ENCODE results near the gene HNF4A.

HNF4A gene

DNA sequence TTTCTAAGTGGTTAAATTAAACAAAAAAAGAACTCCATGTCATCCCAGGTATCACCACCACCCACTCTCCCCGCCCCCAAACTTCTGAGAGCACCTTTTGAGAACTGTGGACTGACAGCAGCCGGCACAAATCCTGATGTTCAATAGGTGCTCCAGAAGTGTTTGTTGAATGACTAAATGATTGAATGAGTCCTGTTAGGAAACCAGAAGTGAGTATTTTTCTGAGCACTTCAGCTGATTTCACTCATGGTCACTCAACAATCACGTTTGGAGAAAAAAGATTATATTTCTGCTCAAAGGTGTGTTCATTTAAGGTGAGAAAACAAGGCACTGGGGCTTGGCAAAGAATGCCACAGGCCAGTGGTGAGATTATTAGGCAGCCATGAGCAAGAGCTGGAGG lies 6.2 kb upstream of the HNF4A start:
- Histone ChIP-seq H3K4me3 (ENCODE audit: low read depth in 1 of 2, low read length in 2 of 2) (no peak overlapping the region), H3K9ac (ENCODE audit: low read length) (no peak overlapping the region), H3K36me3 (ENCODE audit: insufficient read depth, low read length) (no peaks in the 10 kb centered on the region), H3K27me3 (ENCODE audit: control insufficient read depth in 1 of 2, insufficient read depth in 2 of 2, low read length in 2 of 2) (no peaks in the 10 kb centered on the region), H3K4me1 (ENCODE audit: insufficient read depth, low read length) (no peaks in the 10 kb centered on the region), H3K9me3 (ENCODE audit: low read length) (no peaks in the 10 kb centered on the region), H3K27ac (ENCODE audit: low read depth, low read length) (no peak overlapping the region)

DNA sequence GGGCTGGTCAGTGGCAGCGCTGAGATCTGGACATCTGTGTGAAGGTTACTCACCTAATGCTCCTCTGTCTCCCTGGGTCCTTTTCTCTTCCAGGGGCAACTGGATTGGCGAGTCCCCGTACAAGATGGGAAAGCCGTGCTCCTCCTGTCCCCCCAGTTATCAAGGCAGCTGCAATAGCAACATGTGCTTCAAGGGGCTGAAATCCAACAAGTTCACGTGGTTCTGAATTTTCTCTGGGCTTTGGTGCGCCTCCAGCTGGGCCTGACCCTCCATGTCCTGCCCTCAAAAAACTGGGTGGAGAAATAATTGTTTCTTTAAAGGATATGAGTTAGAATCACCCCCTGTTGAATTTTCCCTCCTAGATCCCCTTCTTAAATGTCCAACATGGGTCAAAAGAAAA lies 4.9 kb upstream of the HNF4A start:
- H3K9ac ChIP-seq (ENCODE audit: low read length), result no peak overlapping the region
- no peaks in the 10 kb centered on the region for H3K9me3 ChIP-seq (ENCODE audit: low read length)
- no peak overlapping the region for H3K27ac ChIP-seq (ENCODE audit: low read depth, low read length)

DNA sequence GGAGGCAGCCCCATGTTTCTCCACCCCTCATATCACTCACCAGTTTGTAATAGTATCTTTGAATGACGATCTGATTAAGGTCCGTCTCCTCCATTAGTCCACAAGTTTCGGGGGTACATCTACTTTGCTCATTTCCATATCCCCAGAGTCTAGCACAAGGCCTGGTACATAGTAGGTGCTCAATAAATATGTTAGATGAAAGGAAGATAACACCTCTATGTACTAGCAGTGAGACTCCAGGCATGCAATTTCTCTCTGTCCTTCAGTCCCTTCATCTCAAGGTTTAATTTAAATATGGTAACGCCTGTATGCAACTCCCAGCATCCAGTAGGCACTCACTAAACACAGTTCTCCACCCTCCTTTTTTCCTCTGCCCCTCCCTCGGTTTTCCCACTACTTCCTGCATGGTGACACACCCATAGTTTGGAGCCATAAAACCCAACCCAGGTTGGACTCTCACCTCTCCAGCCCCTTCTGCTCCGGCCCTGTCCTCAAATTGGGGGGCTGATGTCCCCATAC lies 461 bp upstream of the HNF4A start:
- H3K27ac ChIP-seq (ENCODE audit: low read depth, low read length), result no peak overlapping the region
- no peaks in the 10 kb centered on the region for H3K36me3 ChIP-seq (ENCODE audit: insufficient read depth, low read length)
- H3K4me3 ChIP-seq (ENCODE audit: low read depth in 1 of 2, low read length in 2 of 2), result no peak overlapping the region
- H3K9me3 ChIP-seq (ENCODE audit: low read length), result no peaks in the 10 kb centered on the region
- H3K9ac ChIP-seq (ENCODE audit: low read length), result no peak overlapping the region
- no peaks in the 10 kb centered on the region for H3K27me3 ChIP-seq (ENCODE audit: control insufficient read depth in 1 of 2, insufficient read depth in 2 of 2, low read length in 2 of 2)
- no peaks in the 10 kb centered on the region for H3K4me1 ChIP-seq (ENCODE audit: insufficient read depth, low read length)

More for the DNA sequence above, 4.9 kb upstream of the HNF4A start:
- Histone ChIP-seq H3K4me1 (ENCODE audit: insufficient read depth, low read length) (no peaks in the 10 kb centered on the region), H3K27me3 (ENCODE audit: control insufficient read depth in 1 of 2, insufficient read depth in 2 of 2, low read length in 2 of 2) (no peaks in the 10 kb centered on the region), H3K36me3 (ENCODE audit: insufficient read depth, low read length) (no peaks in the 10 kb centered on the region), H3K4me3 (ENCODE audit: low read depth in 1 of 2, low read length in 2 of 2) (no peak overlapping the region)

DNA sequence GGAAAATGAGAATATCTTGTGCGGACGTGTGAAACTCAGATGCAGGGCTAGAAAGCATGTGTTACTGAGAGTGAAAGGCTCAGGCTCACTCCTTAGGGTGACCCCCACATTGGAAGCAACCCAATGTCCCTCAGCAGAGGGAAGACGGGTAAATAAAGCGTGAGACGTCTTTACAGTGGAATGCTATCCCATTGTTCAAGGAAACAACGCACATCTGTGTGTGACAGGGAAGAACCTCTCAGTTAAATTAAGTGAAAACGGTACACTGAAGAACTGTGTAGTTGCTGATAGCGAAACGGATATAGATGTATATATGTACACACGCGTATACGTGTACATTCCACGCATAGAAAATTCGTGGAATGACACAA lies 839 bp downstream of the HNF4A start:
- H3K9ac ChIP-seq (ENCODE audit: low read length), result no peak overlapping the region
- no peaks in the 10 kb centered on the region for H3K36me3 ChIP-seq (ENCODE audit: insufficient read depth, low read length)
- no peaks in the 10 kb centered on the region for H3K9me3 ChIP-seq (ENCODE audit: low read length)
- no peak overlapping the region for H3K27ac ChIP-seq (ENCODE audit: low read depth, low read length)
- H3K4me1 ChIP-seq (ENCODE audit: insufficient read depth, low read length), result no peaks in the 10 kb centered on the region
- H3K27me3 ChIP-seq (ENCODE audit: control insufficient read depth in 1 of 2, insufficient read depth in 2 of 2, low read length in 2 of 2), result no peaks in the 10 kb centered on the region
- no peak overlapping the region for H3K4me3 ChIP-seq (ENCODE audit: low read depth in 1 of 2, low read length in 2 of 2)

DNA sequence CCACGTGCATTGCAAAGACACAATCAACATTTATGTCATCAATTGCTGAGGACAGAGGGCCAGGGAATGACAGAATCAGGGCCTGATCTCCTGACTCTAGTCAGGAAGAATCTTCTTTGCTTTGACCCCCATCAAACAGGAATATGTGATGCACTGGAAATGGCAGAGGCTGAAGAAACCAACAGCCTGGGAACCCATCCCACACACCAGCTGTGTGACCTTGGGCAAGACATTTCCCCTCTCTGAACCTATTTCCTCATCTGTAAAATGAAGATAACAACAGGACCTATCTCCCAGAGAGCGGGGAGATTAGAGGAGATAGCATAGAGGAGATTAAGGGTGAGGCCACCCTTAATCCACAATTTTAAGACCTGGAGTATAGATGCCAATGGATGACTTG lies 1.5 kb downstream of the HNF4A start:
- Histone ChIP-seq H3K9ac (ENCODE audit: low read length) (no peak overlapping the region), H3K4me1 (ENCODE audit: insufficient read depth, low read length) (no peaks in the 10 kb centered on the region), H3K27me3 (ENCODE audit: control insufficient read depth in 1 of 2, insufficient read depth in 2 of 2, low read length in 2 of 2) (no peaks in the 10 kb centered on the region), H3K36me3 (ENCODE audit: insufficient read depth, low read length) (no peaks in the 10 kb centered on the region), H3K4me3 (ENCODE audit: low read depth in 1 of 2, low read length in 2 of 2) (no peak overlapping the region), H3K9me3 (ENCODE audit: low read length) (no peaks in the 10 kb centered on the region), H3K27ac (ENCODE audit: low read depth, low read length) (no peak overlapping the region)

DNA sequence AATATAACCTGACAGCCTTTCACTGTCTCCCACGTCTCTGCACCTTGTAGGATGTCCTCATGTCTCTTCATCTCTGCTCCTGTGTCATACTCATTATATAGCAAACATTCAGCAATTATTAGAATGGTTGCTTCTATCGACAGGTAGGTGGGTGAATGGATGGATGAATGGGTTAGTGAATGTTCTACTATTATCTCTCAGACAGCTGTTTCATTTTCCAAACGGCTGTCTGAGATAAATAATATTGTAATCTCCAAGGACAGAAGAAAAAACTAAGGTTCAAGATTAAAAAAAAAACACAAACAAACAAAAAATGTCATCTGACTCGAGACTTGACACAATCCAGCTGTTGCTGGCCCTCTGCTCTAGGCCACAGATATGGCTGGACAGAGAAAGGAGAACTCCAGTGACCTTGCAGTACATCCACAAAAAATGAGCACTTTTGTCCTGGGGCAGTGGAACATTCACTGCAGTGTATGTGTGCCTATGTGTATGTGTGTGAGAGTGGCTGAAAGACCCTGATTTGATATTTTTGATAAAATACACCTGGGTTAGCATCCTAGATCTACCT lies 2.1 kb downstream of the HNF4A start:
- H3K36me3 ChIP-seq (ENCODE audit: insufficient read depth, low read length), result no peaks in the 10 kb centered on the region
- no peaks in the 10 kb centered on the region for H3K27me3 ChIP-seq (ENCODE audit: control insufficient read depth in 1 of 2, insufficient read depth in 2 of 2, low read length in 2 of 2)
- H3K9me3 ChIP-seq (ENCODE audit: low read length), result no peaks in the 10 kb centered on the region
- no peaks in the 10 kb centered on the region for H3K4me1 ChIP-seq (ENCODE audit: insufficient read depth, low read length)
- no peak overlapping the region for H3K27ac ChIP-seq (ENCODE audit: low read depth, low read length)
- H3K9ac ChIP-seq (ENCODE audit: low read length), result no peak overlapping the region
- no peak overlapping the region for H3K4me3 ChIP-seq (ENCODE audit: low read depth in 1 of 2, low read length in 2 of 2)

DNA sequence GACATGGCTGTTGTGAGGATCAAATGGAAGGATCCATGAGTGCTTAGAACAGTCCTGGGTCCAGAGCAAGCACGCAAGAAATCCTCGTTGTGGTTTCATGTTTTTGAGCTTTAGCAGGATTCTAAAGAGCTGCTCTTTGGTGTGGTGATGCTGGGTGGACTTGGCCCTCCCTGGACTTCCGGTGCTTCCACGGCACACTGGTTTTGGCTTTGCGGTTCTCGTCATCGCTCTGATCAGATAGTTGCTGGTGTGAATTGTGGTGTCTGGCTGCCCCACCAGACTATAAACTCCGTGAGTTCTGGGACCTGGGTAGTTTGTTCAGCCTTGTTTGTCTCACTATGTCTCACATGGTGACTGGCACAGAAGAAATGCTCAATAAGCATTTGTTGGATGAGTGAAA lies 3.3 kb downstream of the HNF4A start:
- Histone ChIP-seq H3K27me3 (ENCODE audit: control insufficient read depth in 1 of 2, insufficient read depth in 2 of 2, low read length in 2 of 2) (no peaks in the 10 kb centered on the region), H3K4me1 (ENCODE audit: insufficient read depth, low read length) (no peaks in the 10 kb centered on the region), H3K9me3 (ENCODE audit: low read length) (no peaks in the 10 kb centered on the region), H3K9ac (ENCODE audit: low read length) (no peak overlapping the region), H3K4me3 (ENCODE audit: low read depth in 1 of 2, low read length in 2 of 2) (no peak overlapping the region), H3K27ac (ENCODE audit: low read depth, low read length) (no peak overlapping the region), H3K36me3 (ENCODE audit: insufficient read depth, low read length) (no peaks in the 10 kb centered on the region)

DNA sequence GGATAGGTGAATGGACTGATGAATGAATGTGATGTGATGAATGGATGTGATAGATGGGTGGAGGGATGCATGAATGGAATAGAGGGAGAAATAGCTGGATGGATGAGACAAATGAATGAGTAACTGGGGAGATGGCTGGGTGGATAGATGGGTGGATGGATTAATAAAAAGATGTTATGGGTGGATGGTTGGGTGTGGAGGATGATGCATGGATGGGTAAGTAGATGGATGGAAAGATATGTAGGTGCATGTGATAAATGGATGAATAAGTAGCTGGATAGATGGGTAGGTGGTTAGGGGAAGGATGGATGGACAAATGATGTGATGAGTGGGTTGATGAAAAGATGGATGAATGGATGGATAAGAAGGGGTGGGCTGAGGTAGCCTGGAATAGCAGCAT lies 4.7 kb downstream of the HNF4A start:
- Histone ChIP-seq H3K36me3 (ENCODE audit: insufficient read depth, low read length) (no peaks in the 10 kb centered on the region), H3K27me3 (ENCODE audit: control insufficient read depth in 1 of 2, insufficient read depth in 2 of 2, low read length in 2 of 2) (no peaks in the 10 kb centered on the region), H3K9ac (ENCODE audit: low read length) (no peak overlapping the region), H3K27ac (ENCODE audit: low read depth, low read length) (no peak overlapping the region), H3K4me1 (ENCODE audit: insufficient read depth, low read length) (no peaks in the 10 kb centered on the region), H3K4me3 (ENCODE audit: low read depth in 1 of 2, low read length in 2 of 2) (no peak overlapping the region), H3K9me3 (ENCODE audit: low read length) (no peaks in the 10 kb centered on the region)

DNA sequence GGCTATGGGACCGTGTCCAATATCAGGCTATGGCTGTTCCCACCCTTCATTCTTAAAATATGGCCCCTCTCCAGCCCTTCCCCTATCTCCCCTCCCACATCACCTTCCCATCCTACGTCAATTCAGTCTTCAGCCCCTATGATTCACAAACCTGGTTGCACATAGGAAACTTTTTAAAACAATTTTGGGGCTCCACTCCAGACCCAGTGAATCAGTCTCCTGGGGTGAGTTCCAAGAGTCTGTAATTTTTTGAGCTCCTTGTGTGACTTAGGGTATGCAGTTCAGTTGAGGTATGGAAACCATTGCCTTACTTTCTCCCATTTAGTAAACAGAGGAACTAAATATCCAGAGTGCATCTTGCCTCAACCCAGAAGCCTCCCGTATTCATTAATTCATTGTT lies 5.5 kb downstream of the HNF4A start:
- no peak overlapping the region for H3K4me3 ChIP-seq (ENCODE audit: low read depth in 1 of 2, low read length in 2 of 2)
- H3K27ac ChIP-seq (ENCODE audit: low read depth, low read length), result no peak overlapping the region
- H3K4me1 ChIP-seq (ENCODE audit: insufficient read depth, low read length), result no peaks in the 10 kb centered on the region
- H3K9me3 ChIP-seq (ENCODE audit: low read length), result no peaks in the 10 kb centered on the region
- H3K9ac ChIP-seq (ENCODE audit: low read length), result no peak overlapping the region
- no peaks in the 10 kb centered on the region for H3K36me3 ChIP-seq (ENCODE audit: insufficient read depth, low read length)
- H3K27me3 ChIP-seq (ENCODE audit: control insufficient read depth in 1 of 2, insufficient read depth in 2 of 2, low read length in 2 of 2), result no peaks in the 10 kb centered on the region

DNA sequence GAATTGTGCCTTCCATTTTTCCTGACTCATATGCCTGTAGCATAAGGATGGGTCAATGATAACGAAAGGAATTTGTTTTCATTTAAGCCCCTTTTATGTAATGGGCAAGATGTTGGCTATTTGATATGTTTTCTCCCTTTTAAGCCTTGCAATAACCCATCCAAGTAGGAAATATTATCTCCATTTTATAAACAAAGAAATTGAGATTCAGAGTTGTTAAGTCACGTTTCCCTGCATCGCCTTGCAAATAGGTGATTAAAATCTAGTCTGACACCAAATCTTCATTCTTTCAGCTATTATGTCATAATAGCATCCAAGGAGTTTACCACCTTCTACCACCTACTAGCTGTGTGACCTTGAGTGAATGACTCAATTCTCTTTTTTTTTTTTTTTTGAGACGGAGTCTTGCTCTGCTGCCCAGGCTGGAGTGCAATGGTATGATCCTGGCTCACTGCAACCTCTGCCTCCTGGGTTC lies 7.0 kb downstream of the HNF4A start:
- H3K27me3 ChIP-seq (ENCODE audit: control insufficient read depth in 1 of 2, insufficient read depth in 2 of 2, low read length in 2 of 2), result no peaks in the 10 kb centered on the region
- no peaks in the 10 kb centered on the region for H3K9me3 ChIP-seq (ENCODE audit: low read length)
- no peak overlapping the region for H3K27ac ChIP-seq (ENCODE audit: low read depth, low read length)
- H3K9ac ChIP-seq (ENCODE audit: low read length), result no peak overlapping the region
- no peak overlapping the region for H3K4me3 ChIP-seq (ENCODE audit: low read depth in 1 of 2, low read length in 2 of 2)
- H3K4me1 ChIP-seq (ENCODE audit: insufficient read depth, low read length), result no peaks in the 10 kb centered on the region
- no peaks in the 10 kb centered on the region for H3K36me3 ChIP-seq (ENCODE audit: insufficient read depth, low read length)

DNA sequence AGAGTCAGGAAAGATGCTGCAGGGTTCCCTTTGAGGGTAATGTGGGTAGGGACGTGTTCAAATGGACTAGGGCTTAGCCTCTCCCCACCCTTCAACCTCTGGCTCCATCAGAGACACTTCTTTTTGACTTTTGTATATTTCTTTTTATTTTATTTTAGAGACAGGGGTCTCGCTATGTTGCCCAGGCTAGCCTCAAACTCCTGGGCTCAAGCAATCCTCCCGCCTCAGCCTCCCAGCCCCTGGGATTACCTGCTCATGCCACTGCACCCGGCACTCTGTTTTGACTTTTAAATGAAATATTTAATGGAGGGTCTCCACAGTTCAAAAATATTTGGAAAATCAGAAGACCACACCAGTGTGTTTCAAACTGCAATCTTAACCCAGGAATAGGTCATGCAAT lies 8.6 kb downstream of the HNF4A start:
- no peak overlapping the region for H3K9ac ChIP-seq (ENCODE audit: low read length)
- no peaks in the 10 kb centered on the region for H3K27me3 ChIP-seq (ENCODE audit: control insufficient read depth in 1 of 2, insufficient read depth in 2 of 2, low read length in 2 of 2)
- no peak overlapping the region for H3K27ac ChIP-seq (ENCODE audit: low read depth, low read length)
- H3K4me3 ChIP-seq (ENCODE audit: low read depth in 1 of 2, low read length in 2 of 2), result no peak overlapping the region
- H3K4me1 ChIP-seq (ENCODE audit: insufficient read depth, low read length), result no peaks in the 10 kb centered on the region
- H3K36me3 ChIP-seq (ENCODE audit: insufficient read depth, low read length), result no peaks in the 10 kb centered on the region
- H3K9me3 ChIP-seq (ENCODE audit: low read length), result no peaks in the 10 kb centered on the region

DNA sequence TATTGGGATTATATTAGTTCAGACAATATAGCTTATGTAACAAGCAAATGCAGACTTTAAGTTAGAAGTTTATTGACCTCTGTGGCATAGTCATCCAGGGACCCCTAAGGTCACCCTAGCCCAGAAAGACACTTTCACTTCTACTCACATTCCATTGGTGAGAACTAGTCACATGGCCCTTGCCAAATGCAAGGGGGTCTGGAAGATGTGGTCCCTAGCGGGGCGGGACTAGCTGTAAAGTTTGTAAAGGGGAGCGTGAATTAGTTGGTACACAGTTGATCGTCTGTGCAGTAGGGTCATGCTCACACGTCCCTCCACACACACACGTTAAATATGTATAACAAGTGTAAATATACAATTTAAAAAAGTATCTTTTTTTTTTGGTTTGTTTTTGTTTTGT lies 9.3 kb downstream of the HNF4A start:
- Histone ChIP-seq H3K9me3 (ENCODE audit: low read length) (no peaks in the 10 kb centered on the region), H3K36me3 (ENCODE audit: insufficient read depth, low read length) (no peaks in the 10 kb centered on the region), H3K4me1 (ENCODE audit: insufficient read depth, low read length) (no peaks in the 10 kb centered on the region), H3K4me3 (ENCODE audit: low read depth in 1 of 2, low read length in 2 of 2) (no peak overlapping the region), H3K27me3 (ENCODE audit: control insufficient read depth in 1 of 2, insufficient read depth in 2 of 2, low read length in 2 of 2) (no peaks in the 10 kb centered on the region), H3K9ac (ENCODE audit: low read length) (no peak overlapping the region), H3K27ac (ENCODE audit: low read depth, low read length) (no peak overlapping the region)
